ENCODE results near the gene FAM9C. TPM values are rescaled to one million over a fixed set of nuclear protein-coding genes. Genes with fewer than 3 reads are reported as not detected.

FAM9C gene
- total RNA-seq, 2 donors from 2014 or later: not detected

GRCh38 chrX:13005661-13006473, 38.6 kb downstream of the FAM9C start:
- TF ChIP-seq, protein P1, sequence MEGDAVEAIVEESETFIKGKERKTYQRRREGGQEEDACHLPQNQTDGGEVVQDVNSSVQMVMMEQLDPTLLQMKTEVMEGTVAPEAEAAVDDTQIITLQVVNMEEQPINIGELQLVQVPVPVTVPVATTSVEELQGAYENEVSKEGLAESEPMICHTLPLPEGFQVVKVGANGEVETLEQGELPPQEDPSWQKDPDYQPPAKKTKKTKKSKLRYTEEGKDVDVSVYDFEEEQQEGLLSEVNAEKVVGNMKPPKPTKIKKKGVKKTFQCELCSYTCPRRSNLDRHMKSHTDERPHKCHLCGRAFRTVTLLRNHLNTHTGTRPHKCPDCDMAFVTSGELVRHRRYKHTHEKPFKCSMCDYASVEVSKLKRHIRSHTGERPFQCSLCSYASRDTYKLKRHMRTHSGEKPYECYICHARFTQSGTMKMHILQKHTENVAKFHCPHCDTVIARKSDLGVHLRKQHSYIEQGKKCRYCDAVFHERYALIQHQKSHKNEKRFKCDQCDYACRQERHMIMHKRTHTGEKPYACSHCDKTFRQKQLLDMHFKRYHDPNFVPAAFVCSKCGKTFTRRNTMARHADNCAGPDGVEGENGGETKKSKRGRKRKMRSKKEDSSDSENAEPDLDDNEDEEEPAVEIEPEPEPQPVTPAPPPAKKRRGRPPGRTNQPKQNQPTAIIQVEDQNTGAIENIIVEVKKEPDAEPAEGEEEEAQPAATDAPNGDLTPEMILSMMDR (IDR thresholded peaks at IDR 0.05): no peak
- no peak for TF ChIP-seq POLR2A (IDR thresholded peaks at IDR 0.05)
- intact Hi-C loops (cut with DNase I): no loop called here
- no peaks in the 10 kb centered on the region for H3K27me3 ChIP-seq
- peak overlapping the region in 1 of 4 donors; percentile 60 for H3K27ac ChIP-seq
- 22 to 32% methylated on average over 7 to 9 of the region's 9 CpGs for whole genome bisulfite sequencing, 2 donors
- DNase-seq: peak; percentile 51 to 76 (median 62)
- no peaks in the 10 kb centered on the region for H3K9me3 ChIP-seq
- no peaks in the 10 kb centered on the region for H3K36me3 ChIP-seq (replicated peaks in 1 of 2; ENCODE audit: insufficient read depth in 1 of 2, low read depth in 2 of 2)
- ATAC-seq: no peak
- H3K4me1 ChIP-seq: peaks cover 31% of the 10 kb centered on the region
- H3K4me3 ChIP-seq: no peak overlapping the region

DNA sequence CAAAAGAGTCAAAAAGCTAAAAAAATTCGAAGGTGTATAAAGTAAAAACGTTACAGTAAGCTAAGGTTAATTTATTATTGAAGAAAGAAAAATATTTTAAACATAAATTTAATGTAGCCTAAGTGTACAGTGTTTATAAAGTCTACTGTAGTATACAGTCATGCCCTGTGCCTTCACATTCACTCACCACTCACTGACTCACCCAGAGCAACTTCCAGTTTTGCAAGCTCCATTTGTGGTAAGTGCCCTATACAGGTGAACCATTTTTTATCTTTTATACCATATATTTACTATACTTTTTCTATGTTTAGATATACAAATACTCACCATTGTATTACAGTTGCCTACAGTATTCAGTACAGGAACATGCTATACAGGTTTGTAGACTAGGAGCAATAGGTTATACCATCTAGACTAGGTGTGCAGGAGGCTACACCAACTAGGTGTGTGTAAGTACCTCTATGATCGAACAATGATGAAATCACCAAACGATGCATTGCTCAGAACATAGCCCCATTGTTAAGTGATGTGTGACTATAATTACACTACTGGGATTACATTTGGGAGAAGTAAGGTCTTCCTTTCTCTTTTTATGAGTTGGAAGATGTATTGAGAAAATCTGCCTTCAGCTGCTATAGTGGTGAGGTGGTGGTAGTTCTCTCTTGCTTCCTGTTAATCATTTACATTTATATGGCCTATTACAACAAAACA, 42.3 kb downstream of the FAM9C start:
- H3K27me3 ChIP-seq: no peaks in the 10 kb centered on the region
- 69 to 70% methylated on average over 4 of the region's 4 CpGs for WGBS, 2 donors
- H3K9me3 ChIP-seq: no peaks in the 10 kb centered on the region
- peaks cover 35% of the 10 kb centered on the region for H3K4me1 ChIP-seq
- peak overlapping the region in 1 of 4 donors; percentile 44 for H3K27ac ChIP-seq
- no peak overlapping the region for H3K4me3 ChIP-seq
- intact Hi-C loops (cut with DNase I): no loop called here
- no peak for TF ChIP-seq POLR2A (IDR thresholded peaks at IDR 0.05)
- TF ChIP-seq, protein P1 (IDR thresholded peaks at IDR 0.05): no peak
- DNase-seq (no peak), ATAC-seq (no peak)
- no peaks in the 10 kb centered on the region for H3K36me3 ChIP-seq (replicated peaks in 1 of 2; ENCODE audit: insufficient read depth in 1 of 2, low read depth in 2 of 2)

- H3K27ac ChIP-seq: peak overlapping the region in 1 of 4 donors; percentile 87
- no peak for ATAC-seq
- no peak for TF ChIP-seq POLR2A (IDR thresholded peaks at IDR 0.05)
- TF ChIP-seq, protein P1 (IDR thresholded peaks at IDR 0.05): no peak
- no peak for DNase-seq
- no peaks in the 10 kb centered on the region for H3K27me3 ChIP-seq
- H3K9me3 ChIP-seq: no peaks in the 10 kb centered on the region
- intact Hi-C loops (cut with DNase I): no loop called here
- H3K4me1 ChIP-seq: peaks cover 33% of the 10 kb centered on the region
- H3K36me3 ChIP-seq (replicated peaks in 1 of 2; ENCODE audit: insufficient read depth in 1 of 2, low read depth in 2 of 2): no peaks in the 10 kb centered on the region
- 92 to 93% methylated on average over 5 of the region's 5 CpGs for WGBS, 2 donors
- H3K4me3 ChIP-seq: no peak overlapping the region
Observed at GRCh38 chrX:13001097-13001496, 43.3 kb downstream of the FAM9C start.

GRCh38 chrX:13000301-13000811, 44.1 kb downstream of the FAM9C start:
- intact Hi-C loops (cut with DNase I): no loop called here
- H3K27ac ChIP-seq: peak overlapping the region in 2 of 4 donors; percentile 44 to 87
- ATAC-seq (no peak), DNase-seq (no peak)
- H3K9me3 ChIP-seq: no peaks in the 10 kb centered on the region
- H3K4me3 ChIP-seq: no peak overlapping the region
- H3K27me3 ChIP-seq: no peaks in the 10 kb centered on the region
- WGBS, 2 donors: 51 to 66% methylated on average over 8 of the region's 8 CpGs
- peaks cover 26% of the 10 kb centered on the region for H3K4me1 ChIP-seq
- no peaks in the 10 kb centered on the region for H3K36me3 ChIP-seq (replicated peaks in 1 of 2; ENCODE audit: insufficient read depth in 1 of 2, low read depth in 2 of 2)
- TF ChIP-seq, protein P1 (IDR thresholded peaks at IDR 0.05): no peak
- no peak for TF ChIP-seq POLR2A (IDR thresholded peaks at IDR 0.05)

All from body of pancreas (tissue), 4 donors.